DND-41 (cell line): Measurements from ENCODE around the gene CARNS1.

Source experiments
- ATAC-seq: fragments of 200-7000 bp; cut with Tn5 transposase; 3 replicates; pipeline ENCODE4 v1.9.1; 2021; ENCODE audit warnings: low read depth; ENCODE audit not compliant: insufficient read depth
- DNase-seq: peaks from one replicate; pipeline ENCODE4 v3.0.0-alpha.2; 2020
- H2AFZ ChIP-seq: 2 replicates; pipeline ENCODE4 v1.6.0; 2012; ENCODE audit warnings: low read depth, low read length
- H3K27ac ChIP-seq: 2 replicates; pipeline ENCODE4 v1.5.1; 2012; ENCODE audit warnings: low read length, inconsistent platforms
- H3K27me3 ChIP-seq: fragments of 200-600 bp; sonication (generic); 2 replicates; pipeline ENCODE4 v1.6.0; 2012; ENCODE audit warnings: low read length, mild to moderate bottlenecking, inconsistent platforms; ENCODE audit not compliant: insufficient read depth, poor library complexity
- H3K36me3 ChIP-seq: 2 replicates; pipeline ENCODE4 v1.5.1; 2012; ENCODE audit warnings: low read length, inconsistent platforms; ENCODE audit not compliant: insufficient read depth
- H3K4me1 ChIP-seq: 2 replicates; pipeline ENCODE4 v1.5.1; 2012; ENCODE audit warnings: mild to moderate bottlenecking, low read length; ENCODE audit not compliant: insufficient read depth
- H3K4me2 ChIP-seq: 2 replicates; pipeline ENCODE4 v1.6.0; 2012; ENCODE audit warnings: mild to moderate bottlenecking, moderate library complexity, low read length, inconsistent platforms; ENCODE audit not compliant: insufficient read depth
- H3K4me3 ChIP-seq, 2 experiments: fragments of 200-600 bp in 1 of 2; shearing (Covaris generic) in 1 of 2; 2 replicates each; pipeline ENCODE4 v1.5.1; 2012 to 2016; ENCODE audit warnings: inconsistent platforms in 2 of 2, low read length in 2 of 2, mild to moderate bottlenecking in 2 of 2, low read depth in 1 of 2, moderate library complexity in 1 of 2
- H3K79me2 ChIP-seq: 2 replicates; pipeline ENCODE4 v1.6.0; 2012; ENCODE audit warnings: low read length, inconsistent platforms; ENCODE audit not compliant: insufficient read depth
- H3K9ac ChIP-seq: 2 replicates; pipeline ENCODE4 v1.6.0; 2012; ENCODE audit warnings: low read depth, mild to moderate bottlenecking, inconsistent platforms, low read length, moderate library complexity
- H3K9me3 ChIP-seq: 2 replicates; pipeline ENCODE4 v1.5.1; 2012; ENCODE audit warnings: low read length, moderate library complexity, mild to moderate bottlenecking, inconsistent platforms; ENCODE audit not compliant: insufficient read depth, severe bottlenecking
- H4K20me1 ChIP-seq: 2 replicates; pipeline ENCODE4 v1.6.0; 2012; ENCODE audit warnings: low read length; ENCODE audit not compliant: insufficient read depth
- EZH2 ChIP-seq: IDR thresholded peaks from 3 replicates; pipeline ENCODE4 v1.6.1; 2012; ENCODE audit warnings: borderline replicate concordance, low read depth, mild to moderate bottlenecking, moderate library complexity, low read length, inconsistent platforms; ENCODE audit not compliant: severe bottlenecking
- TF ChIP-seq, protein P1 (sequence below): IDR thresholded peaks from 2 replicates; pipeline ENCODE4 v1.5.1; 2012; ENCODE audit warnings: borderline replicate concordance, low read length, moderate library complexity, mild to moderate bottlenecking; ENCODE audit not compliant: poor library complexity, severe bottlenecking; ENCODE audit errors: extremely low read depth

The CARNS1 gene

DNA sequence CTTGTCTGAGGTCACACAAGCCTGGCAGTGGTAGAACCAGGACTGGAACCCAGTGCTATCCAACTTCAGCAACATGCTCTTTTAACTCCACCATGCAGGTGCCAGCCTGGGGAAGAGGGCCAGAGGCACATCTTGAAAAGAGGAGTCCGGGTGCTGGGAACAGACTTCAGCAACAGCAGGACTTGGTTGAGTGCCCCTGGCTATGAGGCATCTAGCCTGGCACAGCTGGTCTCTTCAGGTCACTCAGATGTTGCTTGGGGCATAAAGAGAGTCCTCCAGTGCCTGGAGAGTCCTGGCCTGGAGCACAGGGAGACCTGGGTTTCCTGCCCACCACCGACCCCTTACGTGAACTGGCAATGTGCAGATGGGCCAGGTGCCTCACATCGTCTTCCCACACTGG is 36.9 kb upstream of the CARNS1 start:
- H3K4me3 ChIP-seq: no peak overlapping the region
- H3K79me2 ChIP-seq: no peaks in the 10 kb centered on the region
- peaks cover 15% of the 10 kb centered on the region for H3K4me1 ChIP-seq
- ATAC-seq (no peak), DNase-seq (no peak)
- no peak for TF ChIP-seq EZH2
- TF ChIP-seq, protein P1, sequence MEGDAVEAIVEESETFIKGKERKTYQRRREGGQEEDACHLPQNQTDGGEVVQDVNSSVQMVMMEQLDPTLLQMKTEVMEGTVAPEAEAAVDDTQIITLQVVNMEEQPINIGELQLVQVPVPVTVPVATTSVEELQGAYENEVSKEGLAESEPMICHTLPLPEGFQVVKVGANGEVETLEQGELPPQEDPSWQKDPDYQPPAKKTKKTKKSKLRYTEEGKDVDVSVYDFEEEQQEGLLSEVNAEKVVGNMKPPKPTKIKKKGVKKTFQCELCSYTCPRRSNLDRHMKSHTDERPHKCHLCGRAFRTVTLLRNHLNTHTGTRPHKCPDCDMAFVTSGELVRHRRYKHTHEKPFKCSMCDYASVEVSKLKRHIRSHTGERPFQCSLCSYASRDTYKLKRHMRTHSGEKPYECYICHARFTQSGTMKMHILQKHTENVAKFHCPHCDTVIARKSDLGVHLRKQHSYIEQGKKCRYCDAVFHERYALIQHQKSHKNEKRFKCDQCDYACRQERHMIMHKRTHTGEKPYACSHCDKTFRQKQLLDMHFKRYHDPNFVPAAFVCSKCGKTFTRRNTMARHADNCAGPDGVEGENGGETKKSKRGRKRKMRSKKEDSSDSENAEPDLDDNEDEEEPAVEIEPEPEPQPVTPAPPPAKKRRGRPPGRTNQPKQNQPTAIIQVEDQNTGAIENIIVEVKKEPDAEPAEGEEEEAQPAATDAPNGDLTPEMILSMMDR: no peak
- H3K9me3 ChIP-seq: no peaks in the 10 kb centered on the region
- no peak overlapping the region for H3K27ac ChIP-seq
- no peak overlapping the region for H2AFZ ChIP-seq
- H3K4me2 ChIP-seq: no peak overlapping the region
- peaks cover 12% of the 10 kb centered on the region for H4K20me1 ChIP-seq
- peaks cover 28% of the 10 kb centered on the region for H3K27me3 ChIP-seq
- no peaks in the 10 kb centered on the region for H3K36me3 ChIP-seq
- H3K9ac ChIP-seq: no peak overlapping the region

DNA sequence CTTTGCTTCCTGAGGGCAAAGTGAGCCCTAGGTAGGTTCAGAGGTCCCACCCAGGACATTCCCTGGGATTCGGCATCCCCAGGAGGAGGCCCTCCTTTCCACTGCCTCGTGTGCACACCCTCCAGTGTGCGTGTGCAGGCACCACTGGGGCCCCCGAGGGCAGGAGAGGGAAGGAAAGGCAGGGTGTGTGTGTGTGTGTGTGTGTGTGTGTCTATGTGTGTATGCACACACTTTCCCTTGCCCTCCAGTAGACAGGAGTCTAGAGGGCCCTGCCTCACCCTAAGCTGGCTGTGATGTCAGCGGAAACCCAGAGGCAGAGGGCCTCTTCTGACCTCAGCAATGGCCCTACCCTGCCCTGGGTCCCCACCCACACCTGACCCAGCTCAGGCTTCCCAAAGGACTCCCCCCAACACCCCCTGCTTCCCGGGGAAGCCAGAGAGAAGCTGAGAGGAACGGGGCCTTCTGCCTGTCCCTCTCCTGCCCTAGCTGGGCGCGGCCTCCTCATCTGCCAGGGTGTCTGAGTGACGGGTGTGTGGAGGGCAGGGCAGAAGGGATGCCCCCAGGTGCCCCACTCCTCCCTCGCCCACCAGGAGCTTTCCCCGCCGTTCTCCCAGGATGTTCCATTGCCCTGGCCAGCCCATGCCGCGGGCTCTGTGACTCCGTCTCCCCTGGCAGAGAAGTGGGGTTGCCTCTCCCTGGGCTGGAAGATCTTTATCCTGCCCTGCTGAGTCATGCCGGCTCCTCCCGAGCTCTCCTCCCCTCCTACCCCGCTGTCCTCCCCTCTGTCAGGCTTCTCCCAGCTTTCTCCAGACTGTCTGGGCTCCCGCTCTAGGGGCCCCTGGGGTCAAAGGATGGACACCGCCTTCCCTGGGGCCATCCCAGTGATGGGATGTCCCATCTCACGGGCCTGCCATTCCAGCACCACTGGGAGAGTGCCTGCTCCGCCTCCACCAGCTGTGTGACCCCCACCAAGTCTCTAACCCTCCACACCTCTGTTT is 36.1 kb upstream of the CARNS1 start:
- Histone ChIP-seq H3K79me2 (no peaks in the 10 kb centered on the region), H3K9ac (no peak overlapping the region), H3K27me3 (peaks cover 20% of the 10 kb centered on the region), H3K9me3 (no peaks in the 10 kb centered on the region), H3K4me3 (no peak overlapping the region), H2AFZ (no peak overlapping the region), H3K27ac (no peak overlapping the region), H3K4me2 (no peak overlapping the region), H3K4me1 (peaks cover 7% of the 10 kb centered on the region), H3K36me3 (no peaks in the 10 kb centered on the region), H4K20me1 (peaks cover 12% of the 10 kb centered on the region)
- ATAC-seq (no peak), DNase-seq (no peak)
- TF ChIP-seq EZH2: no peak
- TF ChIP-seq, protein P1: no peak

DNA sequence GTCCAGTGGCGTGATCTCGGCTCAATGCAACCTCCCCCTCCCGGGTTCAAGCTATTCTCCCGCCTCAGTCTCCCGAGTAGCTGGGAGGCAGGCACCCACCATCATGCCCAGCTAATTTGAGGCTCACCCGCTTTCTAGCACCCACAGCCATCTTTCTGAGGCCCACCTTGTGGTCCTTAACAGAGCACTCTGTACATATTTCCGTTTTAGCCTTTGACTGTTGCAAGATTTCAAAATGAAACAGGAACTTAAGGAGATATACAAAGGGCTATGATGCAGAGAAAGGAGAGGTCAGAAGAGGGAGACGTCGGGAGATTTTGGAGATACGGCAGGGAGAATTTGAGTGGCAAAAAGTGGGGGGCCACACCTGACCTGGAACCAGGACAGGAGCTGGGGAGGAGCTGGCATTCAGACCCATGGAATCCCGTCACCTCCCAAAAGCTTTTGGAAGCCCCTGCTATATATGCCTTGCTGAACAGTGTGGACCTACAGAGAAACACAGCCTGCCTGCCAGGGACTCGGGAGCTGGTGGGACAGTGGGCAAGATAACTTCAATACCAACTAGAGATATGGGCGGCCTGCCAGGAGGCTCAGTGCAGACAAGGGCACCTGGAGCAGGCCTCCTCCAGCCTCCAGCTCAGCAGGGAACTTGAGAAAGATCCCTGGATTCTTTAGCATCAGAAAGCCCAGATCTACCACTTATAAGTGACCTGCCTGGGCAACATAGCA is 34.1 kb upstream of the CARNS1 start:
- peaks cover 3% of the 10 kb centered on the region; the same call in 1 of the 2 replicates for H3K4me1 ChIP-seq
- 0 out of 2 replicates have a peak, but pooled peaks cover 2% of the 10 kb centered on the region for H4K20me1 ChIP-seq
- no peak for TF ChIP-seq EZH2
- TF ChIP-seq, protein P1: no peak
- H3K9ac ChIP-seq: no peak overlapping the region
- no peak overlapping the region for H3K4me2 ChIP-seq
- H3K79me2 ChIP-seq: no peaks in the 10 kb centered on the region
- H3K27ac ChIP-seq: no peak overlapping the region
- no peak for ATAC-seq
- H2AFZ ChIP-seq: no peak overlapping the region
- H3K36me3 ChIP-seq: no peaks in the 10 kb centered on the region
- H3K27me3 ChIP-seq: peaks cover 3% of the 10 kb centered on the region
- no peak for DNase-seq
- no peak overlapping the region for H3K4me3 ChIP-seq
- no peaks in the 10 kb centered on the region for H3K9me3 ChIP-seq
